Measurements from ENCODE around the gene TM4SF20.

The TM4SF20 gene

GRCh38 chr2:227379095-227379494 is at the start of gene TM4SF20:
Gene TM4SF20, minus strand, starts transcription at chr2:227379306. Its CDS starts 38 bp downstream, at chr2:227379268.
- no peaks in the 10 kb centered on the region for H3K27me3 Mint-ChIP-seq (ENCODE audit: low read depth)
- peaks cover 3% of the 10 kb centered on the region for H3K4me1 Mint-ChIP-seq (ENCODE audit: low read depth)
- H3K9me3 Mint-ChIP-seq: no peaks in the 10 kb centered on the region
- no peak within 1 kb of the TSS for H3K27ac Mint-ChIP-seq
- H3K36me3 Mint-ChIP-seq (ENCODE audit: low read depth): no peaks in the 10 kb centered on the region
- no peak within 1 kb of the TSS for H3K4me3 Mint-ChIP-seq

- no peaks in the 10 kb centered on the region for H3K27me3 Mint-ChIP-seq (ENCODE audit: low read depth)
- peaks cover 2% of the 10 kb centered on the region for H3K36me3 Mint-ChIP-seq (ENCODE audit: low read depth)
- H3K4me1 Mint-ChIP-seq (ENCODE audit: low read depth): no peaks in the 10 kb centered on the region
- no peak overlapping the region for H3K4me3 Mint-ChIP-seq
- H3K27ac Mint-ChIP-seq: no peak overlapping the region
- H3K9me3 Mint-ChIP-seq: peaks cover 17% of the 10 kb centered on the region
These were observed 49.7 kb upstream of the TM4SF20 start for GRCh38 chr2:227428731-227429285.

GRCh38 chr2:227423656-227424499 is 44.8 kb upstream of the TM4SF20 start:
- Mint-ChIP-seq H3K4me1 (ENCODE audit: low read depth) (no peaks in the 10 kb centered on the region), H3K27me3 (ENCODE audit: low read depth) (no peaks in the 10 kb centered on the region), H3K4me3 (no peak overlapping the region), H3K9me3 (no peaks in the 10 kb centered on the region), H3K36me3 (ENCODE audit: low read depth) (no peaks in the 10 kb centered on the region), H3K27ac (no peak overlapping the region)

GRCh38 chr2:227420087-227421052 is 41.3 kb upstream of the TM4SF20 start:
- Mint-ChIP-seq H3K9me3 (no peaks in the 10 kb centered on the region), H3K27ac (no peak overlapping the region), H3K27me3 (ENCODE audit: low read depth) (no peaks in the 10 kb centered on the region), H3K4me1 (ENCODE audit: low read depth) (peaks cover 6% of the 10 kb centered on the region), H3K4me3 (no peak overlapping the region), H3K36me3 (ENCODE audit: low read depth) (no peaks in the 10 kb centered on the region)

GRCh38 chr2:227416701-227417100 is 37.6 kb upstream of the TM4SF20 start:
- no peaks in the 10 kb centered on the region for H3K9me3 Mint-ChIP-seq
- no peak overlapping the region for H3K27ac Mint-ChIP-seq
- peaks cover 19% of the 10 kb centered on the region for H3K4me1 Mint-ChIP-seq (ENCODE audit: low read depth)
- no peak overlapping the region for H3K4me3 Mint-ChIP-seq
- H3K27me3 Mint-ChIP-seq (ENCODE audit: low read depth): no peaks in the 10 kb centered on the region
- H3K36me3 Mint-ChIP-seq (ENCODE audit: low read depth): no peaks in the 10 kb centered on the region

GRCh38 chr2:227415538-227416424 is 36.7 kb upstream of the TM4SF20 start:
- H3K27me3 Mint-ChIP-seq (ENCODE audit: low read depth): no peaks in the 10 kb centered on the region
- H3K36me3 Mint-ChIP-seq (ENCODE audit: low read depth): no peaks in the 10 kb centered on the region
- no peak overlapping the region for H3K27ac Mint-ChIP-seq
- H3K9me3 Mint-ChIP-seq: no peaks in the 10 kb centered on the region
- H3K4me1 Mint-ChIP-seq (ENCODE audit: low read depth): peaks cover 28% of the 10 kb centered on the region
- H3K4me3 Mint-ChIP-seq: no peak overlapping the region

- Mint-ChIP-seq H3K4me3 (no peak overlapping the region), H3K4me1 (ENCODE audit: low read depth) (peaks cover 28% of the 10 kb centered on the region), H3K9me3 (no peaks in the 10 kb centered on the region), H3K36me3 (ENCODE audit: low read depth) (no peaks in the 10 kb centered on the region), H3K27ac (no peak overlapping the region), H3K27me3 (ENCODE audit: low read depth) (no peaks in the 10 kb centered on the region)
These were observed 35.7 kb upstream of the TM4SF20 start for GRCh38 chr2:227414846-227415245.

- Mint-ChIP-seq H3K36me3 (ENCODE audit: low read depth) (no peaks in the 10 kb centered on the region), H3K27me3 (ENCODE audit: low read depth) (no peaks in the 10 kb centered on the region), H3K4me3 (no peak overlapping the region), H3K9me3 (no peaks in the 10 kb centered on the region), H3K4me1 (ENCODE audit: low read depth) (peaks cover 28% of the 10 kb centered on the region), H3K27ac (no peak overlapping the region)
These were observed 34.3 kb upstream of the TM4SF20 start for GRCh38 chr2:227413371-227413770.

GRCh38 chr2:227412877-227413276 is 33.8 kb upstream of the TM4SF20 start:
- Mint-ChIP-seq H3K27me3 (ENCODE audit: low read depth) (no peaks in the 10 kb centered on the region), H3K9me3 (no peaks in the 10 kb centered on the region), H3K4me1 (ENCODE audit: low read depth) (peaks cover 27% of the 10 kb centered on the region), H3K36me3 (ENCODE audit: low read depth) (no peaks in the 10 kb centered on the region), H3K27ac (no peak overlapping the region), H3K4me3 (no peak overlapping the region)

- no peak overlapping the region for H3K4me3 Mint-ChIP-seq
- peaks cover 27% of the 10 kb centered on the region for H3K4me1 Mint-ChIP-seq (ENCODE audit: low read depth)
- no peaks in the 10 kb centered on the region for H3K36me3 Mint-ChIP-seq (ENCODE audit: low read depth)
- H3K27me3 Mint-ChIP-seq (ENCODE audit: low read depth): no peaks in the 10 kb centered on the region
- no peaks in the 10 kb centered on the region for H3K9me3 Mint-ChIP-seq
- peak overlapping the region; percentile 66 for H3K27ac Mint-ChIP-seq
These were observed 32.9 kb upstream of the TM4SF20 start for GRCh38 chr2:227411990-227412350.

- Mint-ChIP-seq H3K9me3 (no peaks in the 10 kb centered on the region), H3K27me3 (ENCODE audit: low read depth) (no peaks in the 10 kb centered on the region), H3K4me3 (peak overlapping the region; percentile 21), H3K36me3 (ENCODE audit: low read depth) (no peaks in the 10 kb centered on the region), H3K27ac (peak overlapping the region; percentile 66), H3K4me1 (ENCODE audit: low read depth) (peaks cover 27% of the 10 kb centered on the region)
These were observed 32.3 kb upstream of the TM4SF20 start for GRCh38 chr2:227411320-227411989.

GRCh38 chr2:227410191-227410590 is 31.1 kb upstream of the TM4SF20 start:
- H3K4me3 Mint-ChIP-seq: no peak overlapping the region

GRCh38 chr2:227407591-227408151 is 28.6 kb upstream of the TM4SF20 start:
- no peaks in the 10 kb centered on the region for H3K36me3 Mint-ChIP-seq (ENCODE audit: low read depth)
- no peak overlapping the region for H3K27ac Mint-ChIP-seq
- H3K4me3 Mint-ChIP-seq: no peak overlapping the region
- H3K9me3 Mint-ChIP-seq: no peaks in the 10 kb centered on the region
- peaks cover 22% of the 10 kb centered on the region for H3K4me1 Mint-ChIP-seq (ENCODE audit: low read depth)
- H3K27me3 Mint-ChIP-seq (ENCODE audit: low read depth): no peaks in the 10 kb centered on the region

More at GRCh38 chr2:227410191-227410590, 31.1 kb upstream of the TM4SF20 start:
- Mint-ChIP-seq H3K36me3 (ENCODE audit: low read depth) (no peaks in the 10 kb centered on the region), H3K4me1 (ENCODE audit: low read depth) (peaks cover 26% of the 10 kb centered on the region), H3K27ac (no peak overlapping the region), H3K9me3 (no peaks in the 10 kb centered on the region), H3K27me3 (ENCODE audit: low read depth) (no peaks in the 10 kb centered on the region)
